NOMO-1 treated with DMSO at 0.1 percent for 48 hours (cell line): ENCODE results near the gene ZCCHC14.
"Not testable (repeated sequence)": the region's sequence is repeated elsewhere in the genome, so short reads cannot be mapped to it uniquely, and the experiment has no call there.

Source experiments
- DNase-seq: peaks from one replicate; lab custom pipeline; 2025; ENCODE audit not compliant: unreplicated experiment; lab: John Stamatoyannopoulos, UW

The ZCCHC14 gene

DNA sequence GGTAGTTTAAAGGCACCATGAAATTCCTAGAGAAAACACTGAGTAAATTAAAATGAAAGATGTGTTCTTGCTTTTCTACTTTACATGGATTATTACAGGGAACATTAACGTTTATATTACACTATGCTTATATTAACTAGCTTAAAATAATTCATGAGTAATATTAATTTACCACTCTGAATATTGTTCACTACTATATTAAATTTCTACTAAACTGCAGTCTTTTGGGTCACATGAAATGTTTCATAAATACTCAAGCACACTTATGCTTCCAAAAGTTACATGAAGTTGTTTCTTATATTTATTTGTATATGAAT, 104.0 kb downstream of the ZCCHC14 start:
- no peak for DNase-seq

DNA sequence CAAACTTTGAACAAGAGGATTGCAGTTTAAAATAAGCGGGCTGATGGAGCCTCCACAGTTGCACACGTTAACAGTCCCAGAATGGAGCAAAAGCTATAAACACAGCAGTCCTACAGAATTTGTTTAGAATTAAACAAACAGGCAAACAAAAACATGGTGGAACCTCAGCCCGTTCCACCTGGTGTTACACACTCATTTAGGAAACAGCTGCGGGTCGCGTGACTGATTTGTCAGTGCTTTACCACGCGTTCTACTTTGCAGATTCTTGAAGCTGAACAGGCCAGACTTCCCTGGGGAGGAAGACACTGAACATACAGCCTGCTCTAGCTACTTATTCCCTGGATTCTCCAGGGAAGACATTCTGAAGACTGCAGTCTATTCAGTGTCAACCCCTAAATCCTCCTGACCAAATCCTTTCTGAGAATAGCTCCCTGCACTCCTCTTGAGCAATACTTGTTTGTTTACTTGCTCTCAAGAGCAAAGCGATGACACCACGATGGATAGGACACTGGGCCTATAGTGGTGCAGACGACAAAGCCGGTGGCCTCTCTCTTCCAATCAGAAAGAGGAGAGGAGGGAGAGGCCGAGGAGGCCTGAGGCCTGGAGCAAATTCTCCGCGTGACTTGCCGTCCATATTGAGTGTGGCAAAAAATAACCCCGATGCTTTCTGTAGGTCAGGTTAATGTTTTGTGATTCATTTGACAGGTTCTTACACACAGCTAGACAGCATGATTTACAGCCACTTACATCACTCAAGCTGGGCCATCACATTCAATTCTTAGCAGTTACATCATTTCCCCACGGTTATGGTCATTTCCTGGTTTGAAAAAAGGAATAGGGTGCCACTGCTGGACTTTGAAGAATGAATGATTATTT, 104.6 kb downstream of the ZCCHC14 start:
- peak; percentile 99 for DNase-seq

DNA sequence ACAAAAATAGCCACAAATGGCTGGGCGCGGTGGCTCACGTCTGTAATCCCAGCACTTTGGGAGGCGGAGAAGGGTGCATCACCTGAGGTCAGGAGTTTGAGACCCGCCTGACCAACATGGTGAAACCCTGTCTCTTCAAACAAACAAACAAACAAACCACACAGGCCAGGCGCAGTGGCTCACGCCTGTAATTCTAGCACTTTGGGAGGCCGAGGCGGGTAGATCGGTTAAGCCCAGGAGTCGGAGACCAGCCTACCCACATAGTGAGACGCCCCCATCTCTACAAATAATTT, 108.0 kb downstream of the ZCCHC14 start:
- DNase-seq, result not testable (repeated sequence)

DNA sequence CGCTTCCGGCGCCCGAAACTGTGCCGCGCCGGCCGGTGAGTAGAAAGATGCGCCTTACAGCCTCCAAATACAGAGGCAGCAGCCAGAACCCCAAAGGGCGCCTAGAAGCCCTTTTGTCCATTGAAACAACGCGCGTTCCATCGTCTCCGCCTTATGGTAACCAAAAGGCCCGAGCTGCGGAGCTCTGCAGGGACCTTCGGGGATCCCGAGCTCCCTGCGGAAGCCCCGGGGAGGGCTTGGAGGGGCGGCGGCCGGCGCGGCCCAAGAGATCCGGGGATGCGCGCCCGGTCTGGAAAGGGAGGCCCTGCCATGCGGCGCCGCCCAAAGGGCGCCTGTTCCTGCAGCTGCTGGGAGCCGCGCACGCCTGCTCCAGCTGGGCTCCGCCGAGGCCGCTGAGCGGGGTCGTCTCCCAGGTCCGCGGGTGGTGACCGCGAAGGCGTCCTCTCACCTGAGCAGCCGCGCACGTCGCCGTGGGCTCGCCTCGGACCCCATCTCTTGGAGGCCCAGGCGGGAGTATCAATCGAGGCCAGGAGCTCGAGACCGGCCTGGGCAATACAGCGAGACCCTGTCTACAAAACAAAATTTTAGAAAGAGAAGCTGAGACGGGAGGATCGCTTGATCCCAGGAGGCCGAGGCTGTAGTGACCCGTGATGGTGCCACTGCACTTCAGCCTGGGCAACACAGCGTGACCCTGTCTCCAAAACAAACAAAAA, 108.5 kb downstream of the ZCCHC14 start:
- no peak for DNase-seq

DNA sequence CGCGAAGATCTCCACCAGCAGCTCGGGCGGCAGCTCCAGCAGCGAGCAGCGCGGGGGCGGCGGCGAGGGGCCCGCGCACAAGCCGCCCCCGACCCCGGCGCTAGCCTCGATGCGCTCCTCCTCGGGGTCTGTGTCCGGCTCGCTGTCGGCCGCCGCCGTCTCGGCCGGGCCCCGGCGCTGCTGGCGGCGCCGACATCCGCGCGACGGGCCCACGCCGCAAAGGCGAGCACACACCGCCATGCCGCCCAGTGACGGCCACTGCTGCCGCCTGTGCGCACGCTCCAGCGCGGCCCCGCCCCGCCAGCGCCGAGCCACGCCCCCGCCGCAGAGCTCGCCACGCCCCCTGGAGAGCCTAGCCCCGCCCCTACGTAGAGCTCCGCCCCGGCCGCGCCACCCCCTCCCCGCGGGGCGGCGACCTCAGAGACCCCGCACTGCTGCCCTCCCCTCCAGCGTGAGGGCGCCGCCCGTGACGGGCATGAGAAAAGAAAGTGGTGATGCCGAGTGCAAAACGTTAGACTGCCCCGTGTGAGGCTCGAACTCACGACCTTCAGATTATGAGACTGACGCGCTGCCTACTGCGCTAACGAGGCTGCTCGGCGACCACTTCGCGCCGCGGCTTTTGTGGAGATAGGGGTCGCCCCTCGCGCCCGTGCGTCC, 109.2 kb downstream of the ZCCHC14 start, which contains the start of gene FBXO31:
TSS of gene FBXO31 (minus strand) at position 272 of the 657 bp plus-strand sequence. CDS start at position 240, 32 bp downstream.
- peak; percentile 70 for DNase-seq

DNA sequence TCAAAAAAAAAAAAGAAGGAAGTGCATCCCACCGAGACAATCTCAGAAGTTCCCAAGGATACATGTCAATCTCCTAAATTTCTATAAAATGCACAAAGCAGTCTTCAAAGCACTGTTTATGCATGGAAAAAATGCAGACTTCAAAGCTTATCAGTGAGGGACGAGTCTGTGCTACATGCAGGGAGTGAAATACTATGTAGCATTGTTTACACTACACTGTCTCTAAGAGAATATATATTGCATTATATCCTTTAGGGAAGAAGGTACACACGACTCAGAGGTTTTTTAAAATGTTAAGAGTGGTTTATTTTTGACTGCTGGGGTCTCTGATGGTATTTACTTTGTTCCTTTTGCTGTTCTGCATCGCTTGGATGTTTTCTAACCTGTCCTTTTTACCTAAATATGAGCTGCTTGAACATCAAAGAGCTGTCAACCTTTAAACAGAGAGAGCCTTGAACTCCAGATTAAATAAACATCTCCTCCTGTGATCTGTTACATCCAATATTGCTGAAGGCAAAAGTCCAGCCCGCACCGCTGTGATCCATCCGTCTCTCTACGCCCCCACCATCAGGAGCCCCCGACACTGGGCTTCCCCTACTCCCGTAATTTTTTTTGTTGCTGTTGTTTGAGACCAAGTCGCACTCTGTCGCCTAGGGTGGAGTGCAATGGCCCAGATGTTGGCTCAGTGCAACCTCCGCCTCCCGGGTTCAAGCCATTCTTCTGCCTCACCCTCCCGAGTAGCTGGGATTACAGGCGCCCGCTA, 110.6 kb downstream of the ZCCHC14 start:
- no peak for DNase-seq

DNA sequence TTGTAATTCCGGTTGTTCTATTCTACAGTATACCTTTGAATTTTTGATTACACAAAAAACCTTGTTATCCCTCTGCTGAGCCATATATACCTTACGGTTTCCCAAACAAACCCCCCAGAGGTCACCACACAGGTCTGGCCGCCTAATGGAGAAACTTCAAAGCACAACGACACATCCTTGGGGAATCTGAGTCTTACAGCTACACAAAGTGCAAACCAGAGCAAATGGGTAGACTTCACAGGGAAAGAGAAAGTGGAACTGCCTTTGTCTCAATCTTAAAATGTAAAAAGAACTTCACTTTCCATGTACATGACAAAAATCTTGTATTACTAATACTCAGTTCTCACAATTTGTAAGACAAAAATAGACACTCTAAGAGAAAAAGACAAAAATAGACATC, 111.9 kb downstream of the ZCCHC14 start:
- no peak for DNase-seq

DNA sequence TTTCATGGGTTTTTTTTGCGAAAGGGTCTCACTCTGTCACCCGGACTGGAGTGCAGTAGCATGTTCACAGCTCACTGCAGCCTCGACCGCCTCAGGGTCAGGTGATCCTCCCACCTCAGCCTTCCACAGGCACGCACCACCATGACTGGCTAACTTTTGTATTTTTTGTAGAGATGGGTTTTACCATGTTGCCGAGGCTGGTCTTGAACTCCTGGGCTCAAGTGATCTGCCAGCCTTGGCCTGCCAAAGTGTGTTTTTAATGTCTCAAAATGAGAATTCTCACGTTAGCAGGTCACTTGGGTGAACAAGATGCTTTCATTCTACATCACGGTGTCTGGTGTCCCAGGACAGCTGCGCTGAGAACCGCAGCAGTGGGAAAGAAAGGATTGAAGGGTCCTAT, 112.4 kb downstream of the ZCCHC14 start:
- no peak for DNase-seq

DNA sequence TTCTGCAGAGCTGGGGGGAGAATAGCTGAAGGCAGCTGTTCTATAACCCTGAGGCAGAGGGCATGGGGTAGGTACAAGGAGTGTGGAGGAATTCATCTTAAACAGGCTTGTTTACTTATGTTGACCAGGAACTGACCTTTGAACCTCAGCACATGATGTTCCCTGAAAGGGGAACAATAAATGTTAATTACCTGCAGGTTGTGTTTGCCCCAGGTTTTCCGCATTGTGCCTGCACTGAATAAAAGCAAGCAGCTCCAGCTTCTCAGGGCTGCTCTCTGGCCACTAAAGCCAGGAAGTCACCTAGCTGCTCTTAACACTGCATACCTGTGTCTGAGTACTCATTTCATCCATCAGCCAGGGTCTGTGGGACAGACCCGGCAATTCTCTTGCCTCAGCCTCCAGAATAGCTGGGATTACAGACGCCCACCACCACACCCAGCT, 113.5 kb downstream of the ZCCHC14 start:
- DNase-seq, result not testable (repeated sequence)

DNA sequence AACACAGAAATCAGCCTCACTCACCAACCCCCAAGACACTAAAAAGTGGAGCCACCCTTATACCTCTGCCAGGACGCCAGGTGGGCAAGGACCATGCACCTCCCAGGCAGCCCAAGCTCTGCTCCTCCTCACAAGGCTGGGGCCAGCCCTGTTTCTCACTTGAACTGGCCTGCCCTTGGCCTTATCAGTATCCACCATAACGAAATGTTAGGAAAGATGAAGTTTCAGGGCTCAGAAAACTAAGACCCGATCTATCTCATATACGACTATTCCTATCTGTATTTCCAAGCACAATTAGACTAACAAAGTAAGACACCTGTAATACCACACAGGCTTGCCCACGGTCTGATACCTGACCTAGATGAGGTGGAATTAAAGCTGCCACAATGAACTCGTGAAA, 116.2 kb downstream of the ZCCHC14 start:
- DNase-seq, result no peak

DNA sequence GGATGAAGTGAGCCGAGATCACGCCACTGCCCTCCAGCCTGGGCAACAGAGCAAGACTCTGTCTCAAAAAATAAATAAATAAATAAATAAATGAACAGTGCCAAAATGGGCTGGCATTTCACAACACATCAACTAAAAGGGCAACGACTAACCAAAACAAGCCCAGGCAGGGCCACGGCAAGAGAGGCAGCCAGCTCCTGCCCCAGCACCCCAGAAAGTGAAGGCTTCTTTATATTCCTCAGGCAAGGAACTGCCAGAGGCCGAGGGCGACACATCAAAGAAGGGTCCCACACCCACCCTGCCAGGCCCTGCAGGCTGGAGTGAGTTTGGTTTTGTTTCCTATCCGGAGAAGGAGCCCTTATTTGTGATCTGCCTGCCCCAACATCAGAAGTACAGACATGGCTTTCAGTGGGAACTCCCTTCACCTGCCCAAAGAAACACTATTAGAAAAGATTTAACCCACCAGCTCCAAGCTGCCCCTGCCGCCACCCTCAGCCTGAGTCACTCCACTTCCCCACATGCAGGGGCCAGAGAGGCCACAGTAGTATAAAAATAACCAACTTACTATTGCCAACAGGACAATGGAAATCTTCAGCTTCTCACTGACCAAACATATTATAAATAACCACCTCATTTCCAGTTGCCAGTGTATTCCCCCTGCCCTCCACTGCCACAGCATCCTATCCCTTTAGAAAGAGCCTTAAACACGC, 117.2 kb downstream of the ZCCHC14 start:
- DNase-seq, result peak; percentile 28

DNA sequence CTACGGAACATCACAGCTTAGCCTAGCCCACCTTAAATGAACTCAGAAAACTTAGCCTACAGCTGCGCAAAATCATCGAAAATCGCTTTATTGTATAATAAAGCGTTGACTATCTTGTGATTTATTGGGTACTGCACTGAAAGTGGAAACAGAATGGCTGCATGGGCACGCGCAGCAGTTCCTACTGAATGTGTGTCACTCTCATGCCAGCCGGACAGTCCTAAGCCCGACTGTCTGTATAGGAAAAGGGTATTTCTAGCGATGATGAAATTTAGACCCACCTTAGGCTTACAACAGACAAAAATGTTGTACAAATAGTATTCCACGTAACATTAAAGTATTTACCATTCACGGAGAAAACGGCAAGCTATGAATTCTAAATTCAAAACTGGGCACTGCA, 118.5 kb downstream of the ZCCHC14 start:
- DNase-seq, result no peak

DNA sequence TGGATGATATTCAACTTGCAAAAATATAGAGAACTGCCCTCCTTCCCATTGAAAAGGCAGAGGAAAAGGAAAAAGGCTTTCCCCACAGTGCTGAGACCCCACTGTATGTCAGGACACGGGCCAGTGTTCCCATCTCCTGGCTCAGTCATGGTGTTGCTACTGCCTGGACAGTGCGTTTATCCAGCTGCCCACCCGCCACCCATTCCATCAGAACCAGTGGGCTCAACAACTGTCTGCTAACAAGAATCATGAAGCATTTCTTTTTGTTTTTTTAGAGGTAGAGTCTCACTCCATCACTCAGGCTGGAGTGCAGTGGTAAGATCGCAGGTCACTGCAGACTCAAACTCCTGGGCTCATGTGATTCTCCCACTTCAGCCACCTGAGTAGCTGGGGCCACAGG, 120.5 kb downstream of the ZCCHC14 start:
- DNase-seq, result no peak

DNA sequence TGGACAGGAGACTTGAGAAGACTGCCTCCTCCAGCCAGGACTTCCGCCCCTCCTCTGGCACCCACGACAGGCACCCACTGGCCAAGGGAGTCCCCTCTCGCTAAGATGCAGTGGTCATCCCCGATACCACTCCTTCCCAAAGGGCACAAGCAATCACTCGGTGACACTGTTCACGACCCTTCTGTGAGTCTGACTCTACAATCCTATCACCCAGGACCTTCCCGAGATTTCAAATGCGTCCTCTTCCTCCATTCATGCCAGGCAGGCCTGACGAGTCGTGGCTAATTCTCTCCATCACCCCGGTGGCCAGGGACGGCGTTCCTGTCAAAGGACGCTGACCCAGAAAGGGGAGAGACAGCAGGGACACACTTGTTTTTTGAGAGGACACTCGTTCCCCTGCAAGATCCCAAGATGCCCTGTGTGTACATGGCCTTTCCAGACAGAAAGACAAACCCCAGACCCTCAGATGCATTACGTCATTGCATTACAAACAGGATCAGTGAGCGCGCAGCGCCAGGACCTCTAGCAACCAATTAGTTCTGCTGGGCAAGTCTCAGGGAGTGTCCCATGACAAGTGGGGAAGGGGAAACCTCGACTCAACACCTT, 121.5 kb downstream of the ZCCHC14 start:
- no peak for DNase-seq

DNA sequence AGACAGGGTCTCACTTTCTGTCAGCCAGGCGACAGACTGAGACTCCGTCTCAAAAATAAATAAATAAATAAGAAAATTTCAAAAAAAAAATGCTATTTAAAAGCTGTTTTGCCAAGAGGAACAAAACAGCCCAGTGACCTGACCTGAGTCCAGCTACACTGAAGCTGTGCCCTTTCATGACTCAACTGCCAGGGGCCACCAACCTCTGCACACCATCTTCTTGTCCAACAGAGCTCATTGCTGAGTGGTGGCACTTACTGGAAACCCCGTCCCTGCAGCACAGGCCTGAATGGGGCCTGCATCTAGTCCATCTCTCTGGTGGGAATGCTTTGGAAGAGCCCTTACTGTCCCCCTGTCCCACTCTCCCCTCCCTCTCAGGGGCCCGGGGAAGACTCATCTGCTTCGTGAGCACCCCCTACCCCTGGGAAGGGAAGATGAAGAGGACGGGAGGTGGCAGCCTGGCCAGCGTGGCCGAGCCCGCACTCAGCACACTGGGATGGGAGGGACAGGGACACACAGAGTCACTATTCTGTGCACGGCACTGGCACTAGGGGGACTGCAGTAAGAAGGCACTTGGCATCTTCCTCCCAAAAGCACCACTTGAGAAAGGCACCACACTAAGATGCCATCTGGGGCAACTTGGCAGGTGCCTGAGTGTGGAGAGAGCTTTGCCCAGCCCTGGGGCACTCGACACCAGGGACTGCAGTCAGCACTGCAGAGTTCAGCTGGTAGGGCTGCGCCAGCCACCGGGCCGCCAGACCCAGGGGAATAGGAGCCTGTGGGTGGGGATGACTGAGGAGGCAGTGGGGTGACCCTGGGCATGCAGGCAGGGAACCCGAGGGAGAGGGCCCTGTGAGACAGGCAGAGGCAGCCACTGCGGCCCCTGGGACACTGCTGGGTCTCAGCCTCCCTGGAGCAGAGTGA, 122.8 kb downstream of the ZCCHC14 start:
- no peak for DNase-seq

DNA sequence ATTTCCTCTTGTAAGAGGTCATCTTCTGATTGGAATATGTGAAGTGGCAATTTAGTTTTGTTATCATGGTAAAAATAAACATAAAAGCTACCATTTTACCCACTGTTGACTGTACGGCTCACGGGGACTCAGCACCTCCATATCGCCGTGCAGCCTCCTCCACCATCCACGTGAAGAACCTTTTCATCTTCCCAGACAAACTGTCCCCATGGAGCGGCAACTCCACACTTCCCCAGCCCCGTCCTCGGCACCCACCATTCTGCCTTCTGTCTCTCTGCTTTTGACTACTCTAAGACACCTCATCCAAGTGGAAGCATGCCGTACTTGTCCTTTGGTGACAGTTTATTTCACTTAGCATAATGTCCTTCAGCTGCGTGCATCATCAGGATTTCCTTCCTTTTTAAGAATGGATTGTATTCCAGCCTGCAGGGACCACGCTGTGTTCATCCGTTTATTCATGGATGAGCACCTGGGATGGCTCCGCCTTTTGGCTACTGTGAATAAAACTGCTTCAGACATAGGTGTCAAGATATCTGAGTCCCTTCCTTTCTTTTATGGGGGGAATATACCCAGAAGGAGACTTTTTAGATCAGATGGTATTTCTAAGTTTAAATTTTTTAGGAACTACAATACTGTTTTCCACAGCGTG, 123.6 kb downstream of the ZCCHC14 start:
- no peak for DNase-seq

DNA sequence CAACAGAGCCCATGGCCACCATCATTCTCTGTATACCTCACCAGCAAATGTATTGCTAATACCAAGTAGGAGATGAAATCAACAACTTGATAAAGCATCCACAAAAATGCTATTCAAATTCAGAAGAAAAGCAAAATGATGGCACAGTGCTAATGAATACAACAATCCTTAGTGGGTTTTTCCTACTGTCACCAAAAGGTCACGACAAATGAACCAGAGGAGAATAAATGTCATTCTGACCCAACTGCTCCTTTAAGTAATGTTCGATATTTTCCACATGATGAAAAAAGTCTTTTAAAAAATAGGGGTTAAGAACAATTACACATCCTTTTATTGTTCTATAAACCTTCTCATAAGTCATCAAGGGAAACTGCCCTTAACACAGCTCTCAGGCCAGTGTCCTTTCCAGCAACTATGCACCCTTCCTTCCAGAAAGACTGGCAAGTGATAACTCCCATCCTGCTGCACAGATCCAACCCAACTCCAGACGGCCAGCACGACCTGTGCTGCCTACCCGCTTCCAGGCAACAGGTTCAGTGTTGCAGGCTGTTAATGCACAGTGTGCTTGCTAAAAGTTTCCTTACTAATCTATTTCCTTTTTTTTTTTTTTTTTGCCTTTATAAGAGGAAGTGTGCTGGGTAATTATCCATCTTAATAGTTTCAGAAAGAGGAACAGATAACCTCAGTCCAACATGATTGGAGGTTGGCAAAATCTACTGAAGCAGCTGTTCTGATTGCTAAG, 124.6 kb downstream of the ZCCHC14 start:
- peak; percentile 96 for DNase-seq

DNA sequence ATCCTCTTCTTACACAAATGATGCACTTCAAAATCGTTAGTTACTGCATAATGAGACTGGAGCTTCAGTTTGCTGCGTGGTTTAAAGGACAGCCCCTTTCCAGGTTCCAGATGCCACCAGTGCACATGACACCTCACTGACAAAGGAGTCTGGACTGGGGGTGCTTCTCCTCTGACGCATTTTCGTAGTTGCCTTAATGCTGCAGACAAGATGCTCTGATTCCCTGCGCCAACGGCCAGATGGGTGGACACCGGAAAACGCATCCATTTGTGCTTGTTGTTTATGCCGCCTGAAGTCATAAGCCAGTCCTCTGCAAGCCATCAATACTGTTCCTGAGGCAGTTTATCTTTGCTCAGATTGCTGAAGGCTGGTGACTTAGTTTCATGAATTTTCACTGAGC, 125.3 kb downstream of the ZCCHC14 start:
- DNase-seq, result no peak
